Measurements from ENCODE around the gene HOXB3. TPM values are rescaled to one million over a fixed set of nuclear protein-coding genes. Genes with fewer than 3 reads are reported as not detected.

HOXB3 gene
- total RNA-seq, 2 donors from 2014 or later = 7.8 to 11.4 TPM

DNA sequence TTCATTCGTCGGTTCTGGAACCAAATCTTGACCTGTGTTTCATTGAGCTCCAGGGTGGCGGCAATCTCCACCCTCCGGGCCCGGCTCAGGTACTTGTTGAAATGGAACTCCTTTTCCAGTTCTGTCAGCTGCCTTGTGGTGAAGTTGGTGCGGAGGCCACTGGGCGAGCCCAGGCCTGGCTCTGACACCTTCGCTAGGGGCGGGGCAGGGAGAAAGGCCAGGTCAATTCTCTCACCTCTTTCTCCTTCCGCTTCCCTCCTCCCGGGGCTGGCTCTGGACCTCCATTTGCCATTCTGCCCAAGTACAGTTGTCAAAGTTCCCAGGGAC, 60.4 kb downstream of the HOXB3 start:
- no peak for DNase-seq (ENCODE audit: low spot score)
- H3K4me1 ChIP-seq (replicated peaks) = no peaks in the 10 kb centered on the region
- H3K36me3 ChIP-seq = no peaks in the 10 kb centered on the region
- no peak overlapping the region for H3K4me3 ChIP-seq
- TF ChIP-seq CTCF (IDR thresholded peaks at IDR 0.05) (no peak), POLR2AphosphoS5 (IDR thresholded peaks at IDR 0.05) (no peak), POLR2A (IDR thresholded peaks at IDR 0.05) (no peak)
- WGBS = 90% methylated on average over 11 of the region's 11 CpGs
- H3K9me3 ChIP-seq = no peaks in the 10 kb centered on the region
- no peak overlapping the region for H3K27ac ChIP-seq
- no peaks in the 10 kb centered on the region for H3K27me3 ChIP-seq (replicated peaks; ENCODE audit: insufficient read depth)
- intact Hi-C loops (cut with DNase I) = no loop called here

DNA sequence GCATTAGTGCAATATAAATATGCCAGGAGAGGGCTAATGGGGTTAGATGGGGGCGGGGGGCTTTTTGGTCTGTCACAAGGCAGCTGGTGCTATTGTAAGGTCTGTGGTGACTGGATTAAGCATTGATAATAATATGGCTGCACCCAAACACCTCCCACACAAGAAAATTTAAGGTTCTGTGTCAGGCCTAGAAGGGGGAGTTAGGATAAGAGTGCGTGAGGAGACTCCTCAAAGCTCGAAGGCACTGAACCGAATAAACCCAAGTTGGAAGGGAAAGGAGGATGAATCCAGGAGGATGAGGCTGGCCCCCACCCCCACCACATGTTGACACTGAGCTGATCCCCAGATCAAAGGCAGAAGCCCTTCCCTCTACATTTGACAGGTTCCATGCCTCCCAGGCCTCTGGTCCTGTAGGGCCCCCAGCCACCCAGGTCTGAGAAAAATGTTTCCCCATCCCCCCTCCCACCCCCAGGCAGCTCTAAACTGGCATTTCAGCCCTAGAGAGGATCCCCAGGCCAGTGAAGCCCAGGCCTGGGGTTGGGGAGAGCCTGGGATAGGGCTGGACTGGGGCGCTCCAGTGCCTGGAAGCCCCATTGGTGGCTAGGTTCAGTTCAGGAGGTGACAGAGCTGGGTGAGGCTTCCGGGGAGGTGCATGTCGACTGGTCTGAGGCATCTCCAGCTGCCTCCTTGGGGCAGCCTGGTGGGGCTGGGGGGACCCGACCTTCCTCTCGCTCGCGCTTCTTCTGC, 60.9 kb downstream of the HOXB3 start:
- no peaks in the 10 kb centered on the region for H3K36me3 ChIP-seq
- H3K27me3 ChIP-seq (replicated peaks; ENCODE audit: insufficient read depth) = no peaks in the 10 kb centered on the region
- DNase-seq (ENCODE audit: low spot score) = no peak
- intact Hi-C loops (cut with DNase I) = no loop called here
- WGBS = 92% methylated on average over 11 of the region's 11 CpGs
- no peak overlapping the region for H3K27ac ChIP-seq
- no peak for TF ChIP-seq CTCF (IDR thresholded peaks at IDR 0.05)
- no peaks in the 10 kb centered on the region for H3K4me1 ChIP-seq (replicated peaks)
- no peaks in the 10 kb centered on the region for H3K9me3 ChIP-seq
- H3K4me3 ChIP-seq = no peak overlapping the region

GRCh38 chr17:48528153-48528935, 61.7 kb downstream of the HOXB3 start:
- Histone ChIP-seq H3K27ac (no peak overlapping the region), H3K36me3 (no peaks in the 10 kb centered on the region), H3K4me1 (replicated peaks) (no peaks in the 10 kb centered on the region), H3K27me3 (replicated peaks; ENCODE audit: insufficient read depth) (no peaks in the 10 kb centered on the region), H3K4me3 (no peak overlapping the region), H3K9me3 (no peaks in the 10 kb centered on the region)
- TF ChIP-seq POLR2A (IDR thresholded peaks at IDR 0.05) = no peak
- no peak for TF ChIP-seq POLR2AphosphoS5 (IDR thresholded peaks at IDR 0.05)
- no peak for TF ChIP-seq CTCF (IDR thresholded peaks at IDR 0.05)
- intact Hi-C loops (cut with DNase I) = no loop called here
- DNase-seq (ENCODE audit: low spot score) = no peak
- 75% methylated on average over 7 of the region's 7 CpGs for WGBS

DNA sequence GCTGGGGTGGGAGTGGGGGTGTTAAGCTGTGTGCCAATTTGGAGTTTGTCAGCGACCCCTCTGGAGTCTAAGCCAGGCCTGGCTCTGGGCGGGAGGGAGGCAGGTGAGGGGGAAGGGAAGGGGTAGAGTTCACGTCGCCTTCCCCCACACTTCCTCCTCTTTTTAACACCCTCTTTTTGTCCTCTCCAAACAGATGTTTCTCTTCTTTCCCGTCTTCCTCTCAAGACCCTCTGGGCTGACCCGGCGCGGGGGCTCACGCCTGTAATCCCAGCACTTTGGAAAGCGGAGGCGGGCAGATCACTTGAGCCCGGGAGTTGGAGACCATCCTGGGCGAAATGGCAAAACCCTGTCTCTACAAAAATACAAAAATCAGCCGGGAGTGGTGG, 62.5 kb downstream of the HOXB3 start:
- intact Hi-C loops (cut with DNase I) = no loop called here
- Histone ChIP-seq H3K4me3 (no peak overlapping the region), H3K27ac (no peak overlapping the region), H3K9me3 (no peaks in the 10 kb centered on the region), H3K4me1 (replicated peaks) (no peaks in the 10 kb centered on the region), H3K36me3 (no peaks in the 10 kb centered on the region), H3K27me3 (replicated peaks; ENCODE audit: insufficient read depth) (no peaks in the 10 kb centered on the region)
- WGBS = 70% methylated on average over 14 of the region's 14 CpGs
- TF ChIP-seq POLR2AphosphoS5 (IDR thresholded peaks at IDR 0.05) = no peak
- no peak for TF ChIP-seq CTCF (IDR thresholded peaks at IDR 0.05)
- no peak for TF ChIP-seq POLR2A (IDR thresholded peaks at IDR 0.05)
- no peak for DNase-seq (ENCODE audit: low spot score)

All from prostate gland (tissue), 2 donors.